ENCODE data around the gene PCGF1. TPM values are rescaled to one million over a fixed set of nuclear protein-coding genes. Genes with fewer than 3 reads are reported as not detected.

The PCGF1 gene
- total RNA-seq, 1 donor from 2014 or later: 8.2 TPM

DNA sequence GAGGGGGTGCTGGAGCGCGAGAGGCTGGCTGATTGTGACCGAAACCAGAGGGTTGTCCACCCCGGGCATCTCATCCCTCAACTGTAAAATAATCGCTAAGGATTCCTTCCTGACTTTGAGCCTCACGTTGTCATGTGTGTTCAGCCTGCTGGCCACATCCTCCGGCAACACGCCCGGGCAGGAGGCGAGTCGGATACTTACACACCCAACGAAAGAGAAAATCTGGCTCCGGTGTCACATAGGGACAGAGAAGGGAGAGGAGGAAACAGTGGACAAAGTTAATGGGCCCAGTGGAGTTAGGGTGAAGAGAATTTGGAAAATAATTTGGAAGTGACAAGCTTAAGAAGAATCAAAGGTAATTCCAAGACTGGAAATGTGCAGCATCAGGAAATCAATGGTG lies 9.2 kb upstream of the PCGF1 start:
- FAIRE-seq (no peak), DNase-seq (ENCODE audit: low spot score in 2 of 2) (no peak)

DNA sequence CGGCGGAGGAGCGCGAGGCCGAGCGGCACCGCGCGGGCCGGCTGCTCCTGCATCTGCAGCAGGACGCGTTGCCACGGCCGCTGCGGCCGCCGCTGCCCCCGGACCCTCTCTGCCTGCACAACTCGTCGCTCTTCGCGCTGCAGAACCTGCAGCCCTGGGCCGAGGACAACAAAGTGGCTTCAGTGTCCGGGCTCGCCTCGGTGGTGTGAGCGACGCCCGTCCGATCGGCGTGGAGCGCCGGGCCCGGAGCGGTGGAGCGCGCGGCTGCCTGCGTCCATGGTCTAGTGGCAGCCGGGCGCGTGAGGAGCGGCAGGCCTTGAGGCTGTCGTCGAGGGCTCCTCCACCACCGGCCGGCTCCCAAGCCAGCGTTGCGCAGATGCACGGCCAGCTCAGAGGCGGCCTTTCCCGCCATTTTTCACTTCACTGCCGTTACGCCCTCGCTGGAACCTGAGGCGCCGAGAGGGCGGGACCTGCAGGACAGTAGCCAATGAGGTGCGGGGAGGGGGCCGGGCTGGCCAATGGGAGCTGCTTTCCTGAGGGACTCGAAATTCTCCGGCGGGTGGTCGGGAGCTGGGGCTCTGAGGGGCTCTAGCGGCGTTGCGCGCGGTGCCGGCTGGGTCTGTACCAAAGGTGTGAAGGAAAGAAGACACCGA lies 8.6 kb upstream of the PCGF1 start:
- FAIRE-seq (no peak), DNase-seq (ENCODE audit: low spot score in 2 of 2) (peak; percentile 74 to 81)

DNA sequence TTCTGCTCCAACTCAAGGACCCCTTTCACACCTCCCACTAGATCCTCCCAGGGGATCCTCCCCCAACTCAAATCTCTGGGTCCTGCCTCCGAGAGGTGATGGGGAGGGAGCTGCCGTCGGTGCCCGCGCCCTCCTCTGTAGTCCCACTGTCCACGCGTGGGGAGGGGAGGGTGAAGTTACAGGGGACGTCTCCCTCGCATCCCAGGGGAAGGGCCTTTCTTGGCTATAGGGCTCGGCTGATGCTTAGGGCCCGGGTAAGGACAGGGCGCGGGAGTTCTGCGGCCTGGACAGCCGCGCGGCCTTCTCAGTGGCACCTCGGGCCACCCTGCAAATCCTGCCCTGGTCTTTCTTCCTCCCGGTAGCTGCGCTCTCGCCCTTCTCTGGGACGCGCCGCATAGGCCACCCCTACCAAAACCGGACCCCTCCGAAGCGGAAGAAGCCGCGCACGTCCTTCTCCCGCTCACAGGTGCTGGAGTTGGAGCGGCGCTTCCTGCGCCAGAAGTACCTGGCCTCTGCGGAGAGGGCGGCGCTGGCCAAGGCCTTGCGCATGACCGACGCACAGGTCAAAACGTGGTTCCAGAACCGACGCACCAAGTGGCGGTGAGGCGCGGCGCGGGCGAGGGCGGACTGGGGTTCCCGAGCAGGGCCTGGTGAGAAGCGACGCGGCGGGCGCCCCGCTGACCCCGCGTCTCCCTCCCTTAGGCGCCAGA lies 7.9 kb upstream of the PCGF1 start:
- DNase-seq (ENCODE audit: low spot score in 2 of 2) (no peak), FAIRE-seq (no peak)

DNA sequence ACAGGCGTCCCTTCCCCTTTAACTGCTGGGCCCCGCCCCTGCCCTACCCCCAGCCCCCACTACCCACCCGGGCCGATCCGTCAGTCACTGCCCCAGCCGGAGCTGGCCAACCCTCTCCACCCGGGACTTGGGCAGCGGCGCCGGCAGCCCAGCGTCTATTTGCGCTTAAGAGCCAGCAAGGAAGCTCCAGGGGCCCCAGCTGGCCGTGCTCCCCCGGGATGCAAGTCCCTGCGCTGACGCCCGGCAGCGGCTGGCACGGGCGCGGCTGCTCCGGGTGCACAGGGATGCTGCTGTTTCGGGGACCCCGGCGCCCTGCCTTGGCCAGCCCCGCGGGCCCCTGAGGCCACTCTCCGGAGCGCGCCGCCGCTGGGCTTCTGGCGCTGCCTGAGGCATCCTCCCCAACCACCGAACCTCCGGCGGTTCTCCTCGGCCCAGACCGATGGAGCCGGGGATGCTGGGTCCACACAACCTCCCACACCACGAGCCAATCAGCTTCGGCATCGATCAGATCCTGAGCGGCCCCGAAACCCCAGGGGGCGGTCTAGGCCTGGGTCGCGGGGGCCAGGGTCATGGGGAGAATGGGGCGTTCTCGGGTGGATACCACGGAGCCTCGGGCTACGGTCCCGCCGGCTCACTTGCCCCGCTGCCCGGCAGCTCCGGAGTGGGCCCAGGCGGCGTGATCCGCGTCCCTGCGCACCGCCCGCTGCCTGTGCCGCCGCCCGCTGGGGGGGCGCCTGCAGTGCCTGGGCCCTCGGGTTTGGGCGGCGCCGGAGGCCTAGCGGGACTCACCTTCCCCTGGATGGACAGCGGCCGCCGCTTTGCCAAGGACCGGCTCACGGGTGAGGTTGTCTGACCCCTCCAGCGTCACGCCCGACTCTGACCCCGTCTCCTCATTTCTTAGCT lies 7.1 kb upstream of the PCGF1 start, which contains the start of gene TLX2:
Gene TLX2, plus strand, starts transcription at position 83 of the 903 bp plus-strand sequence. Its CDS starts 357 bp downstream, at position 440.
- FAIRE-seq (no peak), DNase-seq (ENCODE audit: low spot score in 2 of 2) (peak in 1 of 2 donors; percentile 49)

DNA sequence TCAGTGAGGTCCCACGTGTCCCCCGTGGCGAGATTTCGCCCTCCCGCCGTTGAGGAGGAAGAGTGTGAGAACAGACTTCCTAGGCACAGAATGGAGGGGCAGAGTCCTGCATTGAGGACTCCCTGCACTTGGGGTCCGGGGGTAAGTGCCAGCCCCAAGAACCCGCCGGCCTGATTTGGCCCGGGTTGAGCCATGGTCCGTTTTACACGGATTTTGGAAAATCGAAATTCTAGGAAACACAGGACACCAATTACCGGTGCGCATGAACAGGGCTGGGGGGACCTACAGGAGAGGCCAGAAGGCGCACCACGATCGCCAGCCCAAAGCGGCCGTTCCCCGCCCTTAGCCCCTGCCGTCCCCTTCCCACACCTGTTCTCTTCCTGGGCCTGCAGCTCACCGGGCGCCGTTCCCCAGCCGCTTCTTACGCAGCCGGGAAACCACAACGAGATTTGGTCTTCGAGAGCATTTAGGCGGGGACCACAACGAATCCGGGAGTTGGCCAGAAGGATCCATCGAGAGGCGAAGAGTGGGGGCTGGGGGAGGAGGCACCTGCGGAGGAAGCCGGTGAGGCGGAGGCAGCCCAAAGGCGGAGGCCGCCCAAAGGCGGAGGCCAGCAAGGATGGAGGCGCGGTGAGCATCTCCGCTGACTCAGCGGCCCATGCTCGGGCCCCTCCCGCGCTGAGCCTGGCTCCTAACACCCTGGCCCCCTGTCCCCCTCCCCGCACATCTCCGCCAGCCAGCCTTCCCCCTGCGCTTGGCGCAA lies 6.3 kb upstream of the PCGF1 start:
- peak in 1 of 2 donors; percentile 44 for DNase-seq (ENCODE audit: low spot score in 2 of 2)
- no peak for FAIRE-seq

DNA sequence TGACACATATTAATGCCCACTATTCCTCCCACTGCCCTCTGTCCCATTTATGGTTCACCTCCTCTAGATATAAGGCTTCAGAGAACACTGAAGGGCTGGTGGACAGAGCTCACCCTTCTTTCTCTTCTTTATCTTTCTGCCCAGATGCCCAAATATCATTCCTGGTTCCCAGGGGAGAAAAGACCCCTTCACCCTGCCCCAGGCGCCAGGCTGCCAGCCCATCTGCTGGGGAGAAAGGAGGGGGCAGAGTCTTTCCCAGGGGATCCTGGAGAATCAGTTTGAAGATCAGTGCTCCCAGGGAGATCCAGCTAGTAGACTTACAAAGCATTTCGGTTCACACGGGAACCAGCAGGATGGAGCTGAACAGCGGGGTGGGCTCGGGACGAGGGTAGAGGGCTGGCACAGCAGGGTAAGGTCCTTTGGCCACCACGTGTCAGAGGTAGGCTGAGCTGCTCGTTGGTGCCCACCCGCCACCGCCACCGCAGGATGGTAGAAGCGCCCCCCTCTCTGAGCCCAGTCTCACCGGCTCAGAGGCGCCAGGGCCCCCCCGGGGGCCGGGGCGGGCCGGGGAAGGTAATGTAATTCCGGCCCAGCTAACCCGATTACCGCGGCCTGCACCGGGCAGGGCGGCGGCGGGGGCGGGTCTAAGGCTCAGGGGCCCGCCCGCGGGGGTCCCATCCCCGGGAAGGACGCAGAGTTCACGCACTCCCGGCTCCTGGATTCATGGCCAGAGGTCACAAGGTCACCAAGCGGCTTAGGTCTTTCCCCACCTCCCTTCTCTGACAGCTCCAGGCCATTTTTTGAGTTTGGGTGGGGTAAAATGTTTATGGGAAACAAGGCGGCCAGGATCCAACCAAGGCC lies 5.5 kb upstream of the PCGF1 start:
- FAIRE-seq: no peak
- no peak for DNase-seq (ENCODE audit: low spot score in 2 of 2)

DNA sequence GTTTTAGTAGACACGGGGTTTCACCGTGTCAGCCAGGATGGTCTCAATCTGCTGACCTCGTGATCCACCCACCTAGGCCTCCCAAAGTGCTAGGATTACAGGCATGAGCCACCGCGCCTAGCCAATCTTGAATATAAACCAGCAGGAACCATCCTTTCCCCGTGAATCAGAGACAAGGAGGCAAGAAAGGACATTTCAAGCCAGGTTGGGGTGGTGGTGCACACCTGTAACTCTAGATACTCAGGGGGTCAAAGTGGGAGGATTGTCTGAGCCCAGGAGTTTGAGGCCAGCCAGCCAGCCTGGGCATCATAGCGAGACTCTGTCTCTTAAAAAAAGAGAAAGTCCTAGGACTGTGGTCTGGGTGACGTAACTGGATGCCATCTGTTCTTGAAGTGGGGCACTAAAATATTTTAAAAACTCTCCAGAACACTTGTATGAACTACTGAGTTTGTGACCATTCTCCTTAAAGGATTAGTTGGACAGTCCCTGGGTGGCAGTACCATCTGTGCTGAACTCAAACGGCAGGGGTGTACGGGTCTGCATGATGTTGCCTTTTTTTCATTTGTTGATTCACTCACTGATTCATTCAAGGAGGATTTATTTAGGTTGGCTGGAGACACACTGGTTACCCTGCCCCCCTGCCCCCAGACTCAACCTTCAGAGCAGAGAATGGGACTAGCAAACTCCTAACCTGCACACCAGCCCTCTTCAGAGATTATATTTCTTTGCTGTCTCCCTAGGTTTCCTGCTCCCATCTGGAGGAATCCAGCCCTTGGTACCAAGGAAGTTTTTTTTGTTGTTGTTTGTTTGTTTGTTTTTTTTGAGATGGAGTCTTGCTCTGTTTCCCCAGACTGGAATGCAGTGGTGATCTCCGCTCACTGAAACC lies 3.9 kb upstream of the PCGF1 start:
- DNase-seq (ENCODE audit: low spot score in 2 of 2): no peak
- FAIRE-seq: no peak

DNA sequence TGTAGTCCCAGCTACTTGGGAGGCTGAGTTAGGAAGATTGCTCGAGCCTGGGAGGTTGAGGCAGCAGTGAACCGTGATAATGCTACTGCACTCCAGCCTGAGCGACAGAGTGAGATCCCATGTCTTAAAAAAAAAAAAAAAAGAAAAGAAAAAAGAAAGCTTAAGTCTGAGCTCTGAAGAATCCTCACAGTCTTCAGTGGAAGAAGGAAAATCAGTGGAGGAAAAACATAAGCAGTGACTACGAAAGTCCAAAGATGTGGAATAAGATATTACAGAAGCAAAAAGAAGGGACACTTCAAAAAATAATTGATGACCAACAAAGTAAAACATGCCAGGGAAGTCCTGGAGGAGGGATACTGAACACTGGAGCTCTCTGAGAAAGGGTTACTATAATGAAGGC lies 2.8 kb upstream of the PCGF1 start:
- FAIRE-seq (no peak), DNase-seq (ENCODE audit: low spot score in 2 of 2) (no peak)

DNA sequence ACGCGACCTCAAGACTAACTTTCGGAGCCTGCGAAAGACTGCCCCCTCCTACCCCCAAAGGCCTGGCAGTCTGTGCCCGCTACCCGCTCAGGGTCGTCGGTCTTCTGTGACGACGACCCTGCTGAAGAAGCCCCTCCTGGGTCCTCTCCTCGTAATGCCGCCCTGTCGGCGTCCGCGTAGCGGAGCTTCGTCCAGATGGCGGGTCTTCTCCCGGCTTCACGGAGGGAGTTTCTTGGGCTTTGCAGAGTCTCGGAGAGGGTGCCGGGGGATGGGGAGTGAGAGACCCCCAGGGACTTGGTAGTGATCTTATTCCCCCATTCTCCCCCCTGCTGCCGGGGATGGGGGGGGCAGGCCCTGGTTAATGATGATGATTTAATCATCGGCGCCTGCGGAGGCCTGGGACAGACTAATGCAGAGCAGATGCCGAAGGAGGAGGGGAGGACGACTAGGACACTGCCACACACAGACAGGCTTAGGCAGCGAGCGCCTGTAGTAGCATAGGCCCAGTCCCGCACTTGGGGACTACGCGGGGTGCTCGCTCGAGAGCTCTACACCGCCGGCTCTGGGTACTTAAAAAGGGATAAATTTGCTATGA lies 528 bp upstream of the PCGF1 start:
- FAIRE-seq: no peak
- DNase-seq (ENCODE audit: low spot score in 2 of 2): no peak

DNA sequence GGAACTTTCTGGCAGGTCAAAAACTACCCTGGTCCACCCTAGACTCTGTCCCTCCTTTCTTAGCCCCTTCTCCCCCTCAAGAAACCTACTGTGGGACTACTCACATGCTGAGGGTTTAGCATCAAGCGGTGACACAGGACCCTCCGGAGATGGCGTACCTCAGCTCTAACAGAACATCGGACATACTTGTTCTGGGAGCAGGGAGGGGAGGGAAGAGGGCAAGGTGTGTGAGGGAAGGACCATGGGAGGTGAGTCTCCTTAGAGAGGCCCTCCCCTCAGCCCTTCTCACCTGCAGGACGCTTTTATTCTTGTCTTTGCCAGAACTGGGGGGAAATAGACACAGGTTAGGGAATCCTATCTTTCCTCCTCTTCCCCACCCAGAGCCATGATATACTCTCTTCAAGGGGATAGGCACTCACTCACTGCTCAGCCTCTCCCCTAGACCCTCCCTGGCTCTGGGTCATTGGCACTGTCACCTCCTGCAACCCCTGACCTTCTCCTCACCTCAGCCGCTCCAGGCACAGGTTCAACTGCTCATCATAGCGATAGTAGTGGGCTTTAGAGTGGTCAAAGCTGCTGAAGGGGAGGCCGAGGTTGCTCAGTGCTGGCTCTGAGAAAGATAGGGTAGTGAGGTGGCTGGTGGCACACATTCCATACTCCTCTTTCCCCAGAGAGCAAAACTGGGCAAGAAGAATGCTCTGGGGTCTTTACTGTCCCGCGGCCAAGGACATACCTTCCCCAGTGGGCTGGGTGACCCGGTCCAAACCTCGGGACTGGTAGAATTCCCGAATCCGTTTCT lies 1.8 kb downstream of the PCGF1 start:
- no peak for FAIRE-seq

DNA sequence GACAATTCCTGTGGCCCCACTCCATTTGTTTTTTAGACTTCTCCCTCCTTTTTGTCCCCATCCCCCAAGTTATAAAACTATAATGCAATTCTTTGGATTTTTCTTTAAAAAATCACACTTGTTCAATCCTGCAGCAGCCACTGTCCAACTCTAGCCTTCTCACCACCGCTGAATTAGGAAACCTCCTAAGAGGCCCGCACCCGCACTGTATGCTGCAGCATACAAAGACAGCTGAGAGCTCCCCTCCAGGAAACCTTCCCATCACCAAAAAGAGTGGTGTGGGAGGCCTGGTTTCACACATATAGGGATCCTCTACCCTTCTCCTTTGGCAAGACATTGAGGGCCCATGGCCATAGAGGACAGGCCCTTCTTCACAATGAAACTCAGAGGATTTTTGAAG lies 2.9 kb downstream of the PCGF1 start:
- FAIRE-seq (no peak), DNase-seq (ENCODE audit: low spot score in 2 of 2) (no peak)

More for the DNA sequence above, 1.8 kb downstream of the PCGF1 start:
- DNase-seq (ENCODE audit: low spot score in 2 of 2): no peak

DNA sequence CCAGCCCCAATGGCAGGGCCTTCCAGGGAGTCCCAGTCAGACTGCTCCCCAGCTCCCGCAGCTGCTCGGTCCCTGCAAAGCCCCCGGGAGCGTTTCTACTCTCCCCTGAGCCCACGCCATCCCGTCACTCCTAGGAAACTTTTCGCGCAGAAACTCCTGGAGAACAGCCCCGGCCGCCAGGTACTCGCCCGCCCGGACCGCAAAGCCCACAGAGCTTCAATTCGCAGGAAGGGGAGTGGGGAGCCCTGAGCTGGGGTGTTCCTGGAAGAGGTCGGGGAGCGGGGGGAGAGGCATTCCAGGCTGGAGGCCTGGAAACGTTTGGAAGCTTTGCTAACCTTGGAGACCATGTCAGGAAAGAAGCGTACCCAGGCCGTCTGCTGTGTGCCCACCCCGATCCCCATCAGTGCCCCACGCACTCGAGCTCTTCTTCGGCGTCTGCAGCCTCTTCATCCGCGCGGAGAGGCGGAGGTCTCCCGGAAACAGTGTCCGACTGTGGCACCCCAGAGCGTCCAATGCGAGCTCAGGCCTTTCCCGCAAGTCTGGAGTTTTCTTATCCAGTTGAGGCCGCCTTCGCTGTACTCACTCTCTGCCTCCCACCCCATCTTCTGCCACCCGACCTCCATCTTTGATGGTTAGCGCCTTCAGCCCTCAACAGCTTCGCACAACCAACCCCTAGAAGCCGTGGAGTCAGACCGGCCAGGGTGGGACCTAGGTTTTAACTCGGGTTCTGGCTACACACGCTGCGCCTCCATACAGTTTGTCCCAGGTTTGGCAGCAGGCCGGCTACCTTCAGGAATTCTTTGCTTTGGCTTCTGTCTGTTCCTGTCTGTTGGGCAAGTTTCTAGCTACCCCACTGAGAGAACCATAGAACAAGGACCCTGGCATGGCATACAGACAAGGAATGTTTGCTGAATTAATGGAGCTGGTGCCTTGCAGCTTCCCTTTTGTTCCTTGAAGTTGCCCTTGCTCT lies 3.7 kb downstream of the PCGF1 start:
- no peak for FAIRE-seq
- DNase-seq (ENCODE audit: low spot score in 2 of 2): no peak

DNA sequence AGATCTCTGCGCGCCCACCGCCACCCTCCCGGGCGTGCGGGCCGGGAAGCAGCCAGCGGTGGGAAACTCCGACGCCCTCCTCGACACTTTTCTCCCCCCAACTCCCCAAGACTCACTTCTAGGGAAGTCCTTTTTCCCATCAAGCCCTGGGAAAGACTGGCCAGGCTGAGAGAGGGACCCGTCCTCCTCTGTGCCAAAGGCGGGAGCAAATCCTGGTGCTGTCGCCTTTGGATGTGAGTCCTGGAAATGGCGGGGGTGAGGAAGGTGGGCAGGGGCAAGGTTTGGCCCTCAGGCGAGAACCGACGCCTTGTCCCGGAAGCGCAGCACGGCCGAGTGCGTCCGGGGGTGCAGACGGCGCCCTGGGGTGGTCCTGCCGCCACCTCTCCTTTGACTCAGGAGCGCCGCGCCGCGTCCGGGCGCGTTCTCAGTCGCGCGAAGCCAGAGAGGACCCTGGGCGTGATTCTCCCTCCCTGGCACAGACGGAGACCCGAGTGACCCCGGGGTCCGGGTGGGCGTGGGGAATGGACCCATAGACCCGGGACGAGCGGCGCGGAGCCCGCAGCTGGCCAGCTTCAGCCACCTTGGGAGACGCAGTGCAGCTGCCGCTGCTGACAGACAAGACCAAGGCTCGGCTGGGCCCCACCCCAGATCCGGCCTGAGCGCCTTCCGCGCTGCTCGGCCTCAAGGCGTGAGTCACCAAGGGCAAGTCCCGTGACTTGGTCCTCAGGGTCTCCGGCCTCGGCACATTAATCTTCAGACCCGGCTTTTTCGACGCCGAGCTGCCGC lies 4.6 kb downstream of the PCGF1 start:
- no peak for FAIRE-seq

DNA sequence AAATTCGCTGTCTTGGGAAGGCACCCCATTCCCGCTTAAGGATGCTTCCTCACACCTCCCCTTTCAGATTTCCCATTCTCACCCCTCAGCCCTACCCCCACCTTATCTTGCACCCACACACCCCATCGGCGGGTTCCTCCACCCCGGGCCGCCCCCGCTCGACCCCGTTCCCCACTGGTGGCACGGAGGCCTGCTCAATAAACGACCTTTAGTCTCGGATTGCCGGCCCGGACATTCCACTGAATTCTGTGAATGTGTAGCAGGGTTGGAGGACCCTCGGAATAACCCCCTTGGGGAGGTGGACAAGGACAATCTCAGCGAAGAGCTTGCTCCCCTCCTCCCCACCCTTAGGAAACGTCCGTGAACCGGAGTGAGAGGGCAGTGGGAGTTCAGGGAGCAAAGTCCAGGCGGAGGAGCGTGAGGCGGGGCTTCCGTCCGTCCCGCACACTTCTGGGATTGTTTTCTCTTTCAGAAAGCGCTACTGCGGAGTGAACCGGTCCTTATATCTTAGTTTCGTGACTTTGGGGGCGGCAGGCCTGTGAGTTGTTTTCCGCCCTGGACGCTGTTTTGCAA lies 5.3 kb downstream of the PCGF1 start:
- DNase-seq (ENCODE audit: low spot score in 2 of 2): no peak
- no peak for FAIRE-seq

More for the DNA sequence above, 4.6 kb downstream of the PCGF1 start:
- DNase-seq (ENCODE audit: low spot score in 2 of 2): peak; percentile 55 to 72
